GM19397 (cell line): ENCODE results near the gene RPTOR.
A peak's percentile ranks its signal among the peaks of the same experiment; 100 is the strongest.

Source experiments
- ATAC-seq: cut with Tn5 transposase; IDR thresholded peaks from one replicate; pipeline ENCODE4 v1.9.1; 2021; ENCODE audit warnings: mild to moderate bottlenecking, moderate library complexity; ENCODE audit not compliant: unreplicated experiment

The RPTOR gene

GRCh38 chr17:80882926-80883685, 338.5 kb downstream of the RPTOR start:
- no peak for ATAC-seq

GRCh38 chr17:80883831-80884735, 339.4 kb downstream of the RPTOR start:
- no peak for ATAC-seq

GRCh38 chr17:80884811-80885210, 340.2 kb downstream of the RPTOR start:
- ATAC-seq, result no peak

GRCh38 chr17:80885947-80886582, 341.4 kb downstream of the RPTOR start:
- ATAC-seq, result no peak

- no peak for ATAC-seq
Measured at GRCh38 chr17:80886641-80887573, 342.3 kb downstream of the RPTOR start.

GRCh38 chr17:80887639-80888175, 343.1 kb downstream of the RPTOR start:
- ATAC-seq, result no peak

- ATAC-seq, result no peak
Measured at GRCh38 chr17:80888276-80889160, 343.9 kb downstream of the RPTOR start.

- no peak for ATAC-seq
Measured at GRCh38 chr17:80889231-80890195, 344.9 kb downstream of the RPTOR start.

- no peak for ATAC-seq
Measured at GRCh38 chr17:80890196-80890920, 345.7 kb downstream of the RPTOR start.

GRCh38 chr17:80890921-80891396, 346.3 kb downstream of the RPTOR start:
- ATAC-seq, result no peak

- peak; percentile 23 for ATAC-seq
Measured at GRCh38 chr17:80891397-80892018, 346.9 kb downstream of the RPTOR start.

- ATAC-seq, result peak; percentile 71
Measured at GRCh38 chr17:80892019-80892855, 347.6 kb downstream of the RPTOR start.

- no peak for ATAC-seq
Measured at GRCh38 chr17:80892900-80893603, 348.4 kb downstream of the RPTOR start.

GRCh38 chr17:80893604-80894438, 349.2 kb downstream of the RPTOR start:
- no peak for ATAC-seq

- ATAC-seq, result no peak
Measured at GRCh38 chr17:80894439-80894721, 349.7 kb downstream of the RPTOR start.
